A673 (cell line): ENCODE results near the gene COL4A3.

ENCODE experiments used
- CTCF ChIP-seq: fragments of 300-800, 200-600 bp; sonication (generic); conservative IDR thresholded peaks from 2 replicates; pipeline ENCODE4 v1.5.1; 2017; ENCODE audit warnings: low read depth, mild to moderate bottlenecking, antibody characterized with exemption, low read length, moderate library complexity, mixed read lengths
- EZH2 ChIP-seq: fragments of 200-600 bp; sonication (generic); IDR thresholded peaks from 2 replicates; pipeline ENCODE4 v1.6.1; 2017; ENCODE audit warnings: borderline replicate concordance, low read depth, mild to moderate bottlenecking, mixed read lengths, antibody characterized with exemption, low read length; ENCODE audit not compliant: poor library complexity, severe bottlenecking

- TF ChIP-seq CTCF, result no peak
- TF ChIP-seq EZH2, result no peak
Measured at GRCh38 chr2:227322530-227323205, 158.2 kb downstream of the COL4A3 start.
